ENCODE data around the gene PDIA6.

The PDIA6 gene

DNA sequence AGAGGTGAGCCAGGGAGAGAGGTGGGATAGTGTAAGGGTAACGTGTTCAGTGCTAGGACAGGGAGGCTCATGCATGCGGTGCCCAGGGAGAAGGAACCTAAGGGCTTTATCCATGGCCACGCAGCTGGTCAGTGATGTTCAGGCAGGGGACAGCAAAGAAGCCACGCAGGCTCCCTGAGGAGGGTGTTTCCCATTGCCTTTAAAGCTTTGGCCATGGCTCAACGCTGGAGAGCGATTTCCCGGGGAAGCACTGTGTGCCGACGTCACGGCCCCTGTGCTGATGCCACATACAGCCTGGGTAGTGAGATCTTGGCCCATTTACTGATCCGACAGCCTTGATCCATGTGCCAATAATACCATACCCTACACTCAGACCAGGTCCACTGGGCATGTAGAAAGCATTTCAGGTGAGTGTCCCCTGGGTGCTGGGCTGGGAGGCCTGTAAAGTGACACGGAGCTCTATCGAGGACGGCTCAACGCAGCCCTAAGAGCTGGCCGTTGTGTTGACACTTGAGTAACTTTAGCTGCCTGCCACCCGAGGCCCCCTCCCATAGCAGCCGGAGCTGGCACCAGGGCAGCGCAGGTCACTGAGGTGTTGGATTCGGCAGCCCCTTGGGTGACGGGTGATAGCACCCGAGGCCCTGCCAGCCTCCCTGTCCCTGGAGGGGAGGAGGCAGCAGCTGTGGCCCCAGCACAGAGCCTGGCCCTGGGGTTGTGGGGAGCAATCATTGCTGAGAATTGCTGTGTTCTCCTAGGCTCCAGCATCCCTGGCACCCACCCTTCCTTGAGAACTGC lies 41.4 kb downstream of the PDIA6 start:
- no peaks in the 10 kb centered on the region for H3K9me3 ChIP-seq (ENCODE audit: insufficient read depth, low read depth, low read length)
- WGBS, result 94% methylated on average over 22 of the region's 22 CpGs
- H3K27ac ChIP-seq (ENCODE audit: low read depth, low read length), result no peak overlapping the region
- no peak overlapping the region for H3K4me3 ChIP-seq (ENCODE audit: low read length)
- H3K9ac ChIP-seq (ENCODE audit: low read depth, low read length), result no peak overlapping the region
- H3K27me3 ChIP-seq (ENCODE audit: insufficient read depth, low read length), result no peaks in the 10 kb centered on the region
- H3K4me1 ChIP-seq (ENCODE audit: insufficient read depth, low read length), result peaks cover 4% of the 10 kb centered on the region; the same call in 1 of the 2 replicates
- no peaks in the 10 kb centered on the region for H3K36me3 ChIP-seq (ENCODE audit: insufficient read depth, low read length)

DNA sequence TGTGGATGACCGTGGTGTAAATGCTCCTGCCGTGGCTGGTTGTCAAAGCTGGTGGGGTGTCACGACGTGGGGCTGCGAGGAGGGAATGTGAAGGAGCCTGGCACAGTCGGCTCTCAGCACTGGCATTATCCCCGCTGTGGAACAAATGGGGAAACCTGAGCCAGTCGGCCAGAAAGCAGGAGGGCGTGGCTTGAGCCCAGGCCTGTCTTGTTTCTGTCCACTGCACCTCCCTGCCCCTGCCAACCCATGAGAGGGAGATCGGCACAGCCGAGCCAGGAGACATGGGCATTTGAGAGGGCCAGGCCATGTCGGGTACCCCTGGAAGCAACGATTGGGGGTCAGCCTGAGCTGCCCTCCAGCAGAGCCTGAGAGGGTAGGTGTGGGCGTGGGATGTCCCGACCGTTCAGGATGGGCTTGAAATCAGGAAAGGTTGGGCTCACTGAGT lies 44.5 kb downstream of the PDIA6 start:
- Histone ChIP-seq H3K27me3 (ENCODE audit: insufficient read depth, low read length) (no peaks in the 10 kb centered on the region), H3K9me3 (ENCODE audit: insufficient read depth, low read depth, low read length) (no peaks in the 10 kb centered on the region), H3K4me1 (ENCODE audit: insufficient read depth, low read length) (no peaks in the 10 kb centered on the region), H3K27ac (ENCODE audit: low read depth, low read length) (no peak overlapping the region), H3K36me3 (ENCODE audit: insufficient read depth, low read length) (no peaks in the 10 kb centered on the region), H3K9ac (ENCODE audit: low read depth, low read length) (no peak overlapping the region; the same call in 1 of the 2 replicates), H3K4me3 (ENCODE audit: low read length) (no peak overlapping the region)
- 80% methylated on average over 16 of the region's 16 CpGs for WGBS

DNA sequence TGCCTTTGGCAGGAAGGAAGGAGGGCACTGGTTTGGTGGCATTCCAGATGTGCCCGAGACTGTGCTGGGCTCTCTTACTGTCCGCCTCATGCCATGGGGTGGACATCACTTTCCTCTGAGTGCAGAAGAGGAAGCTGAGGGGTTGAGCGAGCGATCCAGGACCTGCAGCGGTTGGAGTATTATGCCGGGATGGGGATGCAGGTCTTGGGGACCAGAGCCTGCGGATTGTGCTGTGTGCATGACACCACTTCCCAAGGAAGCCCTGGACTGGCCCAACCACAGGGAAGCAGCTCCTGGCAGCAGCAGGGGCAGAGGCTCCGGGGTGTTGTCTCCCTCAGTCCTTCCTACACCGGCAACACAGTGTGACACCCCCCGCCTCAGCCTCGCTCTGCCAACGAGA lies 46.7 kb downstream of the PDIA6 start:
- Histone ChIP-seq H3K4me3 (ENCODE audit: low read length) (no peak overlapping the region), H3K27me3 (ENCODE audit: insufficient read depth, low read length) (no peaks in the 10 kb centered on the region), H3K27ac (ENCODE audit: low read depth, low read length) (no peak overlapping the region), H3K36me3 (ENCODE audit: insufficient read depth, low read length) (no peaks in the 10 kb centered on the region), H3K9me3 (ENCODE audit: insufficient read depth, low read depth, low read length) (no peaks in the 10 kb centered on the region), H3K4me1 (ENCODE audit: insufficient read depth, low read length) (no peaks in the 10 kb centered on the region), H3K9ac (ENCODE audit: low read depth, low read length) (no peak overlapping the region)
- WGBS, result 95% methylated on average over 12 of the region's 12 CpGs

DNA sequence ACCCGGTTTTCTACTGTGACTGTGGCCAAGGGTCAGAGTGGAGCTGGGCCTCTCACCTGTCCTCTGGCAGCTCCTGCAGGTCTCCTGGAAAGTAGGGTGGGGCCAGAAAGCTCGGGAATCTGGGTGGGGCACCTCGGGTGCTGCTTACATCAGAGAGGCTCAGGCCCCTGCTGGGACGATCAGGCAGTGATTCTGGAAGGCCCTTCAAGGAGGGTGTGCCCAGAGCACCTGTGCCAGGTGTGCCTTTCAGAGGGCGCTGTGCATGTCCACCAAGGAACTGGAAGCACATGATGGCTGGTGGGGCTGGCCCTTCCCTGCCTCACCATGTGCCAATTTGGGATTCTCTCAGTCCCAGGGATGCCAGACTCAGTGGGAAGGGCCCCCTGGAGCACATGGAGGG lies 47.1 kb downstream of the PDIA6 start:
- H3K9ac ChIP-seq (ENCODE audit: low read depth, low read length), result no peak overlapping the region

DNA sequence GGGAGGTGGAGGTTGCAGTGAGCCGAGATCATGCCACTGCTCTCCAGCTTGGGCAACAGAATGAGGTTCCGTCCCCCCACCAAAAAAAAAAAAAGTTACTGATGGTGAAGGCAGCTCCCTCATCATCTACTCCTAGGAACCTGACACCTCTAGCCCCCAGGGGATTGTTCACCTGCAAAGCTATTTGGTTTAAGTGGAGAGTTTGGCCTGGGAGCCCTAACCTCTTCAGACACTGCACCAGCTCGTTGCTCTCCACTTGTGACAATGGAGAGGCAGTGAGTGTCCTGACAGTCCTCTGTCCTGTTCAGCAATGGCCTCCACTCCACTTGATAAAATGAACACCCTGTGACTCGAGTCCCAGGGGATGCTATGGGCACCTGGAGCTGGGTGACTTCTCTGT lies 47.7 kb downstream of the PDIA6 start:
- H3K9ac ChIP-seq (ENCODE audit: low read depth, low read length), result no peak overlapping the region
- H3K4me3 ChIP-seq (ENCODE audit: low read length), result no peak overlapping the region
- no peak overlapping the region for H3K27ac ChIP-seq (ENCODE audit: low read depth, low read length)
- H3K4me1 ChIP-seq (ENCODE audit: insufficient read depth, low read length), result no peaks in the 10 kb centered on the region
- H3K36me3 ChIP-seq (ENCODE audit: insufficient read depth, low read length), result no peaks in the 10 kb centered on the region
- no peaks in the 10 kb centered on the region for H3K9me3 ChIP-seq (ENCODE audit: insufficient read depth, low read depth, low read length)
- H3K27me3 ChIP-seq (ENCODE audit: insufficient read depth, low read length), result no peaks in the 10 kb centered on the region
- WGBS, result 93% methylated on average over 3 of the region's 4 CpGs

More for the DNA sequence above, 47.1 kb downstream of the PDIA6 start:
- Histone ChIP-seq H3K9me3 (ENCODE audit: insufficient read depth, low read depth, low read length) (no peaks in the 10 kb centered on the region), H3K27ac (ENCODE audit: low read depth, low read length) (no peak overlapping the region), H3K4me3 (ENCODE audit: low read length) (no peak overlapping the region), H3K36me3 (ENCODE audit: insufficient read depth, low read length) (no peaks in the 10 kb centered on the region), H3K4me1 (ENCODE audit: insufficient read depth, low read length) (no peaks in the 10 kb centered on the region), H3K27me3 (ENCODE audit: insufficient read depth, low read length) (no peaks in the 10 kb centered on the region)
- 92% methylated on average over 5 of the region's 5 CpGs for WGBS

DNA sequence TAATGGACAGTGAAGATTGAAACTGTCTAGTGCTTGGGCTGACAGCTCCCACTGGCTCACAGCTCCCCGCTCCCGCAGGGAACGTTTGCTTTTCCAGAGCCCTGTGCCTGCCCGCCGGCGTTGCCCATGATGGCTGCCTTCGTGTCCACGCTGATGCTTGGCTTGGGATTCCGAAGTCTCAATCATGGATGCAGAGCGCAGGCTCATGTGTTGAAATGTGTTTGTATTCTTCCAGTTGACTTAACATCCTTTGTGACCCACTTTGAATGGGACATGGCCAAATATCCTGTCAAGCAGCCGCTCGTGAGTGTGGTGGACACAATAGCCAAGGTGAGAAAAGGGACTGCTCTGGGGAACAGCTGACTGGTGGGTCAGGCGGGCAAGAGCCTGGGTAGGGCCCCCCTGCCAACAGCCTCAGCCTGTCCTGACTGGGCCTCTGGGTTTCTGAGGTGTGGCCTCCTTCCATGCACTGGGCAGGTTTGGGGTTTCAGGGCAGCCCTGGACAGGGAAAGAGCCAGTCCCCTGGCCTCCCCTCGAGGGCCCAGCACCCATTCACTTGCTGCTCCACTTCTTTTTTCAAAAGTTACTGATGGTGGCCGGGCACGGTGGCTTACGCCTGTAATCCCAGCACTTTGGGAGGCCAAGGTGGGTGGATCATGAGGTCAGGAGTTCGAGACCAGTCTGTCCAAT lies 48.3 kb downstream of the PDIA6 start:
- Histone ChIP-seq H3K4me3 (ENCODE audit: low read length) (no peak overlapping the region), H3K9me3 (ENCODE audit: insufficient read depth, low read depth, low read length) (no peaks in the 10 kb centered on the region), H3K4me1 (ENCODE audit: insufficient read depth, low read length) (no peaks in the 10 kb centered on the region), H3K27me3 (ENCODE audit: insufficient read depth, low read length) (no peaks in the 10 kb centered on the region), H3K36me3 (ENCODE audit: insufficient read depth, low read length) (no peaks in the 10 kb centered on the region), H3K27ac (ENCODE audit: low read depth, low read length) (no peak overlapping the region), H3K9ac (ENCODE audit: low read depth, low read length) (no peak overlapping the region)
- WGBS, result 94% methylated on average over 18 of the region's 18 CpGs

DNA sequence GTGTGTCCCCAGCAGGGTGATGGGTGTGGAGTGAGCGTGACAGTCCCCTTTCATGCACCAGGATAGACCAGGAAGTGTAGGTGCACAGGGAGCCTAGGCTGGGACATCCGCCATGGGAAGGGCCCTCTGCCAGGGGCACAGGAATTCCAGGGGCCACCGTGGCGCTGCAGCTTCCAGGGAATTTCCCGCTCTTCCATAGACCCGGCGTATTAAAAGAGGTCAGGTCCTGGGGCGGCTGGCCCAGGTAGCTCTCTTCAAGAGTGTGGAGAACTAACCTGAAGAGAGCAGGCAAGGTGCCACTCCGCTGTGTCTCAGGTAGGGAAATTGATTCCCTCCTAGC lies 49.2 kb downstream of the PDIA6 start:
- Histone ChIP-seq H3K27me3 (ENCODE audit: insufficient read depth, low read length) (no peaks in the 10 kb centered on the region), H3K9ac (ENCODE audit: low read depth, low read length) (no peak overlapping the region), H3K4me3 (ENCODE audit: low read length) (no peak overlapping the region), H3K4me1 (ENCODE audit: insufficient read depth, low read length) (no peaks in the 10 kb centered on the region), H3K9me3 (ENCODE audit: insufficient read depth, low read depth, low read length) (no peaks in the 10 kb centered on the region), H3K27ac (ENCODE audit: low read depth, low read length) (no peak overlapping the region), H3K36me3 (ENCODE audit: insufficient read depth, low read length) (no peaks in the 10 kb centered on the region)
- 89% methylated on average over 9 of the region's 9 CpGs for whole genome bisulfite sequencing

DNA sequence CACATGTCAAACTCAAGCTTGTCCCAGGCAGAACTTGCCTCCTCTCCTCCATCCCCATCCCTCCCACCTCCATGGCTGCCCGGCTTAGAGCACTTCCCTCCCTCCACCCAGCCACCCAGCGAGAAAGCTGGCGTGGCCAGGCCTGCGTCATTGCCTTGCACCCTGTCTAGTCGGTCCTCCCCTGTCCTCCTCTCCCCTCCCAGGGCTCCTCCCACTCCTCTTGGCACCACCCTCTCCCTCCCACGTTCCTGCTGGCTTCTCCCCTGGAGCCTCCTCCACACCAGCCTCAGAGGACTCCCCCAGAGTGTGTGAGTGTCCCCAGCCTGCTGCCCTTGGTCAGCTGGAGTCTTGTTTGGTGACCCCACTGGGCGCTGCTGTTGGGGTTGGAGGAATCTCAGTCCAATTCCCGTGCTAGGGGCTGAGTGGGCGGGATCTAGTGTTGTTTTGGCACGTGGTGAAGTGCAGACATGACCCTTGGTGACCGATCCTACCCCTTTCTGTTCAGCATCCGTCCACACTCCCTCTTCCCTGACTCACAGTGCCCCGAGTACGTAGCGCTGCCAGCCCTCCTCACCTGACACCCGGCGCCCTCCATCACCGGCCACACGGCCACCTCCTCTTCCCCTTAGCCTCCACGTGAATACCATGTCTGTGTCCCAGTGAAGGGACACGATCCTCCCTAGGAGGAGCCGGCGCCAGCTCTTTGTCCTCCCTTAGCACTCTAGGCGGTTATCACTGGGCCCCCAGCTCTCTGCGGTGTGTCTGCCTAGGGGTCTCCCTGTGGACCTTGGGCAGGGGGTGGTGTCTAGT lies 49.7 kb downstream of the PDIA6 start:
- no peaks in the 10 kb centered on the region for H3K36me3 ChIP-seq (ENCODE audit: insufficient read depth, low read length)
- 78% methylated on average over 25 of the region's 25 CpGs for WGBS
- no peak overlapping the region for H3K4me3 ChIP-seq (ENCODE audit: low read length)
- H3K27me3 ChIP-seq (ENCODE audit: insufficient read depth, low read length), result no peaks in the 10 kb centered on the region
- H3K9ac ChIP-seq (ENCODE audit: low read depth, low read length), result no peak overlapping the region
- no peak overlapping the region for H3K27ac ChIP-seq (ENCODE audit: low read depth, low read length)
- no peaks in the 10 kb centered on the region for H3K9me3 ChIP-seq (ENCODE audit: insufficient read depth, low read depth, low read length)
- H3K4me1 ChIP-seq (ENCODE audit: insufficient read depth, low read length), result no peaks in the 10 kb centered on the region

DNA sequence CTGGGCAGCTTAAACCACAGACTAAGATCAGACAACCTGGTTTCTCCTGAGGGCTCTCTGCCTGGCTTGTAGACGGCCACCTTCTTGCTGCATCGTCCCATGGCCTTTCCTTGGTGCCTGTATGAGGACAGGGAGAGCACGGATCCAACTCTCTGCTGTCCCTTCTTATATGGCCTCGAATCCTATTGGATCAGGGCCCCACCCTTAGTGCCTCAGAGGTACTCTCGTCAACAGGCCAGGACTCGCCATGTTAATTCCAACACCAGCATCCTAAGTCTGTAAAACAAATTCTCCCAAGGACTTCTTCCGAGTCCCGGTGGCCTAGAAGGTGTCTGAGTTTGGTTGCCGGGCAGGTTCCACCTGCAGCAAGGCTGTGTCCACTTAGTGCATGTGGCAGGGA lies 51.0 kb downstream of the PDIA6 start:
- Histone ChIP-seq H3K9ac (ENCODE audit: low read depth, low read length) (no peak overlapping the region), H3K27me3 (ENCODE audit: insufficient read depth, low read length) (no peaks in the 10 kb centered on the region), H3K27ac (ENCODE audit: low read depth, low read length) (no peak overlapping the region), H3K9me3 (ENCODE audit: insufficient read depth, low read depth, low read length) (no peaks in the 10 kb centered on the region), H3K4me3 (ENCODE audit: low read length) (no peak overlapping the region), H3K36me3 (ENCODE audit: insufficient read depth, low read length) (no peaks in the 10 kb centered on the region), H3K4me1 (ENCODE audit: insufficient read depth, low read length) (no peaks in the 10 kb centered on the region)
- 91% methylated on average over 9 of the region's 9 CpGs for WGBS

DNA sequence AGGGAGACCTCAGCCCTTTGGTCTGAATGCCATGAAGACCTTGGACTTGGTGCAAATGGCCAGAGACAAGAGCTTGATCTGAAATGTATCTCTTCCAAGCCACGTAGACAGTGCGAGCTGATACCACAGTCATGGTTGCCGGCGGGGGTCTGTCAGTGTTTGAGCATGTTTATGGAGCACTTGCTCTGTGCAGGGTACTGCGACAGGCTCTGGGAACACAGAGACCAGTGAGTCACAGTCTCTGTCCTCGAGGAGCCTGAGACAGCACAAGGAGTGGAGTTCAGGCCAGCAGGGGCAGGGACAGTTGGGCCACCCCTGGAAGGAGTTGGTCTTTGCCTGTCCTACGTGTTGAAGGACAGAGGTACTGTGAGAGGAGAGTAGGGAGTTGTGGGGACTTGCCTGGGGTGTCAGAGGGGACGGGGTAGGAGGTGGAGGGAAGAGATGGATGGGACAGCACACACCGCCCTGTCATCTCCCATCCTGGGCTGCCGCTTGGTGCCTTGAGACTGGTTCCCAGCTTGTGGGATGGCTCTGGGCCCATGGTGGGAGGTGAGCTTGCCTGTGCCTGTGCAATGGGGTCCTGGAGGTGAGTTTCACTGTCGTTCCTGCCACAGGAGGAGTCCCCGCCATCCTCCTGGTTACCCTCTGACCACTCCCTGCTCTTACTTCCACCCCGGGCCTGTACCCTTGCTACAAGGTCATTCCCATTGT lies 51.6 kb downstream of the PDIA6 start:
- WGBS, result 91% methylated on average over 13 of the region's 13 CpGs
- Histone ChIP-seq H3K27ac (ENCODE audit: low read depth, low read length) (no peak overlapping the region), H3K27me3 (ENCODE audit: insufficient read depth, low read length) (no peaks in the 10 kb centered on the region), H3K36me3 (ENCODE audit: insufficient read depth, low read length) (no peaks in the 10 kb centered on the region), H3K4me3 (ENCODE audit: low read length) (no peak overlapping the region), H3K9ac (ENCODE audit: low read depth, low read length) (no peak overlapping the region), H3K4me1 (ENCODE audit: insufficient read depth, low read length) (no peaks in the 10 kb centered on the region), H3K9me3 (ENCODE audit: insufficient read depth, low read depth, low read length) (no peaks in the 10 kb centered on the region)

Measured in HUES64 (cell line).